Bronchial epithelial cell (primary cell): Measurements from ENCODE around the gene ZMYM4. TPM values are rescaled to one million over a fixed set of nuclear protein-coding genes. Genes with fewer than 3 reads are reported as not detected.

Experiments
- DNase-seq: peaks from one replicate; pipeline ENCODE4 v3.0.0-alpha.2; 2010; ENCODE audit warnings: low read depth
- FAIRE-seq: peaks from 2 replicates; lab custom pipeline; 2011; peaks lifted over from hg19 to GRCh38; lab: Jason Lieb, UNC
- H3K27me3 ChIP-seq: 2 replicates; pipeline ENCODE4 v1.5.1; 2011; ENCODE audit warnings: low read length; ENCODE audit not compliant: control insufficient read depth, insufficient read depth
- H3K36me3 ChIP-seq: 2 replicates; pipeline ENCODE4 v1.5.1; 2011; ENCODE audit warnings: low read length; ENCODE audit not compliant: control insufficient read depth, insufficient read depth
- H3K4me3 ChIP-seq: 2 replicates; pipeline ENCODE4 v1.5.1; 2011; ENCODE audit warnings: mild to moderate bottlenecking, low read depth, low read length, control low read depth
- CTCF ChIP-seq: IDR thresholded peaks from 2 replicates; pipeline ENCODE4 v1.5.1; 2011; ENCODE audit warnings: mild to moderate bottlenecking, moderate library complexity, low read length, control low read depth, inconsistent platforms; ENCODE audit not compliant: insufficient read depth, severe bottlenecking
- total RNA-seq: library from RNA; depleted of rRNA; stranded (reverse); fragments of >200 nt; gene quantifications from 2 replicates; pipeline ENCODE4 v1.2.1, GENCODE V29; 2014

ZMYM4 gene
- total RNA-seq, 1 donor from 2014 or later = 19.5 TPM

DNA sequence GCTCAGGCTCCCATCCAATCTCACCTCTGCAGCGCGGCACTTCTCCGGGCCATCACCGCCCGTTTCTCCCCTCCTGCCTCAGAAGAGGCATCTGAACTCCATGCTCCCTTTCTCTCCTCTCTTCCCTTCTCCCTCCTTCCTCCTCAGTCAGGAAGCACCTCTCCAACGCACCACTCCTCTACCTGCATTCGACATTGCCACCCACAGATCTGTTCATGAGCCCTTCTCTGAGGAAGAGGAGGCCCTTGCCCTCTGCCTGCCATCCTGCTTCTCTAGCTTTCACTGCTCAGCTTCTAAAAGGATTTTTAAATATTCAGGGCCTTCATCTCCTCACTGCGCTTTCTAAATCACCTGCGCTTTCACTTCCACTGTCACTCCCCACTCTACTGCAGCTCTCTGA, 168.7 kb downstream of the ZMYM4 start:
- Histone ChIP-seq H3K27me3 (no peaks in the 10 kb centered on the region), H3K4me3 (no peak overlapping the region), H3K36me3 (peaks cover 15% of the 10 kb centered on the region)
- DNase-seq (no peak), FAIRE-seq (no peak)
- TF ChIP-seq CTCF = no peak

GRCh38 chr1:35439626-35440025, 171.1 kb downstream of the ZMYM4 start:
- DNase-seq (no peak), FAIRE-seq (peak; percentile 7)
- Histone ChIP-seq H3K27me3 (no peaks in the 10 kb centered on the region), H3K36me3 (peaks cover 21% of the 10 kb centered on the region), H3K4me3 (no peak overlapping the region)
- no peak for TF ChIP-seq CTCF

DNA sequence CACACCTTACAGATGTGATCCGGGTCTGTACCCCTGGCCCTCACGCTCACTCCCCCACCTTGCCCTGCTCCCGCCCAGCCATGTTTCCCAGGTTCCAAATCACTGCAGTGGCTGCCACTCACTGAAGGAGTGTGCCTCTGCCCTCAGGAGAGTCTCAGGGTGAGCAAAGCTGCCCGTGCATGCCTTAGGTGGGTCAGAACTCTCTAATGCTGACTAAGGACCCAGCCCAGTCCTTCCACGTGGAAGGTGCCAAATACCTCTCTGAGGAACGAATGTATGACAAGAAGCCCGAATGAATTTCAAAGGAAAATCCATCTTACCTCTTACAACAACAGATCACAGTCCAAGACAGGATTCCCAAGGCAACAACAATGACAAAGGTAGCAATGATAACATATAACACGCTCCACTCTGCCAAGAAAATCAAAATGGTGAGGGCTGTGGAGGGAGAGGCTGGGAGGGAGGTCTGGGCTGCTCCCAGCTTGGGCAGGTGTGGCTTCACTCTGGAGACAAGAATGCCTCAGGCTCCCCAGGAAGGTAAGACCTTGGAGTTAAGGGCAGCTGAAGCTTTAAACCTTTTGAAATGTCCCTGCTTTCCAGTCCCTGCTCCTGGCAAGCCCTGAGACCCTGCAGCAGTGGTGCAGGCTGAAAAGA, 173.5 kb downstream of the ZMYM4 start:
- FAIRE-seq (no peak), DNase-seq (no peak)
- H3K36me3 ChIP-seq = peaks cover 14% of the 10 kb centered on the region
- H3K4me3 ChIP-seq = no peak overlapping the region
- H3K27me3 ChIP-seq = no peaks in the 10 kb centered on the region
- TF ChIP-seq CTCF = no peak

DNA sequence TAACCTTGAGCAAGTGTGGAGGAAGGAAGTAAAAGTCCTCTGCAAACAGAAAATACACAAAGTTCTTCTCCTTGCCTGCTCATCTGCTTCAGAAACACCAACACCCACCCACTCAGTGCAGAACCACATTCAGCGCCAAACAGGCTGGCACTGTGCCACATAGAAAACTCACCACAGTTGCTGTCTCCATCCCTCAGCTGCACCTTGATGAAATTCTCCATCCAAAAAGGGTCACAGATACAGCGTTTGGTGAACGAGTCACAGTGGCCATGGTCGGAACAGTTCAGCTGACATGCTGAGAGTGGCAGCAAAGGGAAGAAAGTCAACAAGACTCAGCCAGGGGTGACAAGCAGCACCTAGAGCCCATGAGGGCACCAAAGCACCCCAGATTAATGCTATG, 174.2 kb downstream of the ZMYM4 start:
- FAIRE-seq (peak; percentile 18), DNase-seq (no peak)
- peaks cover 14% of the 10 kb centered on the region for H3K36me3 ChIP-seq
- no peaks in the 10 kb centered on the region for H3K27me3 ChIP-seq
- no peak overlapping the region for H3K4me3 ChIP-seq
- TF ChIP-seq CTCF = no peak

- peaks cover 14% of the 10 kb centered on the region for H3K36me3 ChIP-seq
- FAIRE-seq (no peak), DNase-seq (no peak)
- no peak overlapping the region for H3K4me3 ChIP-seq
- TF ChIP-seq CTCF = no peak
- no peaks in the 10 kb centered on the region for H3K27me3 ChIP-seq
Measured at GRCh38 chr1:35443768-35444518, 175.4 kb downstream of the ZMYM4 start.
